HG02852 (cell line): ENCODE measurements around the gene INTS2.
A peak's percentile ranks its signal among the peaks of the same experiment; 100 is the strongest.
"Not testable (repeated sequence)": the region's sequence is repeated elsewhere in the genome, so short reads cannot be mapped to it uniquely, and the experiment has no call there.

ENCODE experiments used
- ATAC-seq: cut with Tn5 transposase; IDR thresholded peaks from one replicate; pipeline ENCODE4 v1.9.1; 2021; ENCODE audit warnings: mild to moderate bottlenecking, moderate library complexity; ENCODE audit not compliant: unreplicated experiment

INTS2 gene, protein sequence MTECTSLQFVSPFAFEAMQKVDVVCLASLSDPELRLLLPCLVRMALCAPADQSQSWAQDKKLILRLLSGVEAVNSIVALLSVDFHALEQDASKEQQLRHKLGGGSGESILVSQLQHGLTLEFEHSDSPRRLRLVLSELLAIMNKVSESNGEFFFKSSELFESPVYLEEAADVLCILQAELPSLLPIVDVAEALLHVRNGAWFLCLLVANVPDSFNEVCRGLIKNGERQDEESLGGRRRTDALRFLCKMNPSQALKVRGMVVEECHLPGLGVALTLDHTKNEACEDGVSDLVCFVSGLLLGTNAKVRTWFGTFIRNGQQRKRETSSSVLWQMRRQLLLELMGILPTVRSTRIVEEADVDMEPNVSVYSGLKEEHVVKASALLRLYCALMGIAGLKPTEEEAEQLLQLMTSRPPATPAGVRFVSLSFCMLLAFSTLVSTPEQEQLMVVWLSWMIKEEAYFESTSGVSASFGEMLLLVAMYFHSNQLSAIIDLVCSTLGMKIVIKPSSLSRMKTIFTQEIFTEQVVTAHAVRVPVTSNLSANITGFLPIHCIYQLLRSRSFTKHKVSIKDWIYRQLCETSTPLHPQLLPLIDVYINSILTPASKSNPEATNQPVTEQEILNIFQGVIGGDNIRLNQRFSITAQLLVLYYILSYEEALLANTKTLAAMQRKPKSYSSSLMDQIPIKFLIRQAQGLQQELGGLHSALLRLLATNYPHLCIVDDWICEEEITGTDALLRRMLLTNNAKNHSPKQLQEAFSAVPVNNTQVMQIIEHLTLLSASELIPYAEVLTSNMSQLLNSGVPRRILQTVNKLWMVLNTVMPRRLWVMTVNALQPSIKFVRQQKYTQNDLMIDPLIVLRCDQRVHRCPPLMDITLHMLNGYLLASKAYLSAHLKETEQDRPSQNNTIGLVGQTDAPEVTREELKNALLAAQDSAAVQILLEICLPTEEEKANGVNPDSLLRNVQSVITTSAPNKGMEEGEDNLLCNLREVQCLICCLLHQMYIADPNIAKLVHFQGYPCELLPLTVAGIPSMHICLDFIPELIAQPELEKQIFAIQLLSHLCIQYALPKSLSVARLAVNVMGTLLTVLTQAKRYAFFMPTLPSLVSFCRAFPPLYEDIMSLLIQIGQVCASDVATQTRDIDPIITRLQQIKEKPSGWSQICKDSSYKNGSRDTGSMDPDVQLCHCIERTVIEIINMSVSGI

DNA sequence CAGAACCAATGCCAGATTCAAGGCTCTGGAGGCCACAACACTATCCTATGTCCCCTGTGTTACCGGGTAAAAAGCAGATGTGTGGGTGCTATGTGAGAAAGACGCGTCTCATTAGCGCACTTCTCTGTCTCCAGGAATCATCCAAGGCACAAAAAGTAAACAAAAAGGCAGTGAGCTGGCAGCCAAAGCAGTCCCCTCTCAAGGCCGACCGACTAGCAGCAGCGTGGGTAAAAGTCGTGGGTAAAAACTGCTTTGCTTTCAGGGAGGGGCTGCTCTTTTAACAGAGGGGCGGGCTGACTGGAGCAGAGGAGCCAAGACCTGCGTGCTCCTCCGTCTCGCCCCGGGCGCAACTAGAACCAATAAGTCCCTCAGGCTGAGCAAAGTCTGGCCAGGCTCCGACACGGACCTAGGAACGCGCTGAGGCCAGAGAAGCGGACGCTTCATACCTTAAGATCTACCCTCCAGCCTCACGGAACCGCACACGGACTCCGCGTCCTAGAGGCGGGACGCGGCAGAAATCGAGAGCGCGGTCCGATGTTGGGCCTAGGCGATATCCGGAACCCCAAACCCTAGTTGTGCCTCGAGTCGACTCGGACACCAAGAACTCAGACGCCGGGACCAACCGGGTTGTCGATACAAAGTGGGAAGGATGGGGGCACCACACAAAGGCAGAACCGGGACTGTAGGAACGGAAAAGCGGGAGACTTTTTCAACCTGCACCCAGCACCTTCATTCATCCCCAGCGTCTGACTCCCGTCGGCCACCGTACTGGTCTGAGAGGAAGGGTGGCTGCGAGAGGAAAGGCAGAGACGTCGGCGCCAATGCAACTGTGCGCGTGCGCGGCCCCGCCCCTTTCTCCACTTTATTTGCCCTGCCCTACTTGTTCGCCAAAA lies at the start of gene INTS2:
Gene INTS2 (minus strand): TSS at position 775 of the 893 bp plus-strand sequence. CDS start 1,338 bp downstream, outside the sequence.
- ATAC-seq: peak; percentile 63

DNA sequence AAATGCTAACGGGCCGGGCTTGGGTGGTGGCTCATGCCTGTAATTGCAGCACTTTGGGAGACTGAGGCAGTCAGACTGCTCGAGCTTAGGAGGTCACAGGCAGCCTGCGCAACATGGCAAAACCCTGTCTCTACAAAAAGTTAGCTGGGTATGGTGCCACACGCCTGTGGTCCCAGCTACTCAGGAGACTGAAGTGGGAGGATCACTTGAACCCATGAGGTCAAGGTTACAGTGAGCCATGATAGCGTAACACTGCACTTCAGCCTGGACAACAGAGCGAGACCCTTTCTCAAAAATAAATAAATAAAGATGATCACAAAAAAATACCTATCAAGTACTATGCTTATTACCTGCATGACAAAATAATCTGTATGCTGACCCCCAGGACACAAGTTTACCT lies 46.3 kb upstream of the INTS2 start:
- ATAC-seq: no peak

DNA sequence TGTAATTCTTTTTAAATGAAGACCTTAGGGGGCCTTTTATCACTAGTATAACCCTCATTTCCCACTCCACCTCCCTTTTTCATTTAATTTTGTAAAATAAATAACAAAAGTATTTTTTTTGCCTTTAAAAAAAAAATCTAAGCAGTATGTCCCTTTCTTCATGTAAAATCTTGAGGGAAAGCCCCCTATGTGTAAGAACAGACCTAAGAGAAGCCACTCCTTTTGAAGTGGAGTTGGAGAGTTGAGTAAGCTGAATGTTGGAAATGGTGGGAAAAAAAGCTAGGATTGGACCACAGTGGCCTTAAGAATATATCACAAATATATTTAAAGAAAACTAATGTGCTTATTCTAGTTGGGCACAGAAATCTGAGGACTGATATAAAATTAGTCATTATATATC lies 44.5 kb upstream of the INTS2 start:
- no peak for ATAC-seq

- no peak for ATAC-seq
Measured at GRCh38 chr17:61970030-61970429, 42.2 kb upstream of the INTS2 start.

GRCh38 chr17:61968757-61969156 lies 41.0 kb upstream of the INTS2 start:
- ATAC-seq: no peak

DNA sequence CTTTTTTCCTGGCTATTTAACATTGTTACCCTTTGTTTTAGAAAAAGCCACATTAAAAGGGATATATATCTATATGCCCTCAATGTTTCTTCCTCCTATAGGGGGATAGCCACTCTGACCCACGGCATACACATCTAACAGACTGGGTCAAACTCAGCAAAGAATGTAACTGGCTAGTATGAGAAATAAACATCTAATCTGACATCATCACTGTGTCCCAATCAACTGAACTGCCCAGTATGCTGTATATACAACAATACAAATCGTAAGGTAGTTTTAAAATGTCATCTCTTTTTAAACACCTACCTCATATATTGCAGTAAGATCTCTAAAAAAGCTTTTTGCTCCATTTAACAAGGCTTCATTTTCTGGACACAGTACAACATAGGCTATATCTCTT lies 39.9 kb upstream of the INTS2 start:
- ATAC-seq: no peak

GRCh38 chr17:61966191-61966590 lies 38.4 kb upstream of the INTS2 start:
- no peak for ATAC-seq

DNA sequence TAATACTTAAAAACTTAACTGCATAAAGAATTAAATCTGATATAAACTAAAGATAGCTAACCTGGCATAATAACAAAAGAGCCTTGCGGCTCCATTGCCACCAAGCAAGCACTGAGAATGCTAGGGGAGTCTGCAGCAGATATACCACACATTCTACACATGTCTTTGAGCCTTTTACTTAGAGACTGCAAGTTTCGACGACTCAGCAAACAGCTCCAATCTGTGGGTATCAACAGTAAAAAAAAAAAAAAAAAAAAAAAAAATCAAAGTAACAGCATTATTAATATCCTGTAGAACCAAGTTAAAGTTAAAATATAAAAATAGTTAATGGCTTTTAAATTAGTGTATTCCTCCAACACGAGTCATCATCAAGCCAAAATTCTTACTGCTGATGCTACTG lies 27.8 kb upstream of the INTS2 start:
- no peak for ATAC-seq

- no peak for ATAC-seq
Measured at GRCh38 chr17:61947367-61948078, 19.7 kb upstream of the INTS2 start.

DNA sequence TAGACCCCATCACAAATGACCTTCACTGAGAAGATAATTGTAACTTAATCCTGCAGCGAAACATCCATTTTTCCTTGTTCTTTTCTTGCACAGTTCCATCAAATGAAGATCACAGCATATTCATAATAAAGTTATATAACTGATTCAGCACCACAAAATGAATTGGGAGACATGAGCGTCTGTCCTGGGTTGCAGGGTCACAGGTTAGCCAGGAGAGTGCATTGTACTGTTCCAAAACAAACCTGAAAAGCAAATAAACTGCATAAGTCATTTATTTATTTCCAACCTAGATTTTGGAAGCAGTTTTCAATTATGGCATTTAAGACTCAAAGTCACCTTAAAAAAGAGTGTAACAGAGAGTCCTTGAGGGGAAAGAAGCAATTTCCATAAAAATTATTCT lies 18.6 kb upstream of the INTS2 start:
- ATAC-seq: no peak

DNA sequence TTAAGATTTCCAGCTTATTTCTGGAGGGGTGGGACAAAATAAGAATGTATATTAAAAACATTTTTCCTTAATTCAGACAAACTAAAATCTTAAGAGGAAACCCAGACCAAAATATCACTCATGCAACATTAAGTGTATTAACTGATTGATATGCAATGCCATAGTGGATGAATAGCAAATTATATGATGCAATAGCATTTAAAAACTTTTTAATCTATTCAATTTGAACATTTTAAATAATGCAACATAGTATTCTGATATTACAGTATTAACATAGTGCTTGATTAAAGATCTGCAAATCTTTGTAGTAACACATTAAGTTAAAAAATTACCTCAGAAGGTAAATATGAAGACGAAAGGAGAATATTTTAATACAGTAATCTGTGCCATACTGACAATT lies 15.3 kb upstream of the INTS2 start:
- ATAC-seq: no peak

DNA sequence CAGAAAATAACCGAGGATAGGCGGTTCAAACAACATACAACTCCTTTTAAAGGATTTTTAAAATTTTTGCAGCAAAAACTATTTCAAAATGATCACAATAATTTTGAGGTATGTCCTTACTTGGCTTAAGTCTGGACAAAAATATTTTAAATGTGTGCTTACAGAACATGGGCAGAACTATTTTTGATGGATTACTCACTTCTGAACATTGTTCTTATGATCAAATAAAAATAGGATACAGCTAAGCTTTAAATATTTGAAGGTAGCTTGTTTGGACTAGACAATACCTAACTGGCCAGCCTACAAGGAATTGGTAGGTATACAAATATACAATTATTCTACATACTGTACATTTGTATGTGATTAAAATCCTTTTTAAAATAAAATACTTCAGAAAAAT lies 14.3 kb upstream of the INTS2 start:
- no peak for ATAC-seq

- ATAC-seq: no peak
Measured at GRCh38 chr17:61928101-61928436, 287 bp upstream of the INTS2 start.

- peak; percentile 8 for ATAC-seq
Measured at GRCh38 chr17:61926826-61927207, 965 bp downstream of the INTS2 start.

DNA sequence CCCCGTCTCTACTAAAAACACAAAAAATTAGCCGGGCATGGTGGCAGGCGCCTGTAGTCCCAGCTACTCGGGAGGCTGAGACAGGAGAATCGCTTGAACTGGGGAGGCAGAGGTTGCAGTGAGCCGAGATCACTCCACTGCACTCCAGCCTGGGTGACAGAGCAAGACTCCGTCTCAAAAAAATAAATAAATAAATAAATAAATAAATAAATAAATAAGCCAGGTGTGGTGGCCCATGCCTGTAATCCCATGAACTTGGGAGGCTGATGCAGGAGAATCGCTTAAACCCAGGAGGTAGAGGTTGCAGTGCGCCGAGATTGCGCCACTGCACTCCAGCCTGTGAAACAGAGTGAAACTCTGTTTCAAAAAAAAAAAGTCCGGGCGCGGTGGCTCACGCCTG lies 12.6 kb downstream of the INTS2 start:
- not testable (repeated sequence) for ATAC-seq

DNA sequence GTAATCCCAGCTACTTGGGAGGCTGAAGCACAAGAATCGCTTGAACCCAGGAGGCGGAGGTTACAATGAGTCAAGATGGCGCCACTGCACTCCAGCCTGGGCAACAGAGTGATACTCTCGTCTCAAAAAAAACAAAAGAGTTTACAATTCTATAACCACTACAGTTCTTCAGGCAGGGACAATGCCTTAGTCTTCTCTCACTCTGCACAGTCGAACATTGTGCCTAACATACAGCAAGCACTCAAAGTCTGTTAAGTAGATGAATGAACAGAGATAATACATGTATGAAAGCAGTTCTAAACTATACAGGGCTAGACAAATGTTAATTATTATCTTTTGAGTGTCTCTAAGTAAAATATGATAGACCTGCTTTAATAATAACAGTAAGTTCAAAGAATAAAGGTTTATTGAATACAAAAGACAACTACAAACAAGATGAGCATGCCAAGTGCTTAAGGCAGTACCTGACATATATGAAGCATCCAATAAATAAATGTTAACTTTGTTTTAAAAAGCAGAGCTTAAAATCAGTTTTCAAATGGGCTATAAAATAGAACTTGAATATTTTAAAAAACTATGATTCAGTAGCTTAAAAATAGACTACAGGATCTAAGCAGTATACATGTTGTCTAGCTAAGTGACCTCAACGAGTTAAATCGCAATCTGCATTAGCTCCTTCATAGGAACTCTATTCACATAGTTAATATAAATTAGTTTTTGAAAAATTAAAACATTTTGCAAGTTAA lies 19.3 kb downstream of the INTS2 start:
- no peak for ATAC-seq

DNA sequence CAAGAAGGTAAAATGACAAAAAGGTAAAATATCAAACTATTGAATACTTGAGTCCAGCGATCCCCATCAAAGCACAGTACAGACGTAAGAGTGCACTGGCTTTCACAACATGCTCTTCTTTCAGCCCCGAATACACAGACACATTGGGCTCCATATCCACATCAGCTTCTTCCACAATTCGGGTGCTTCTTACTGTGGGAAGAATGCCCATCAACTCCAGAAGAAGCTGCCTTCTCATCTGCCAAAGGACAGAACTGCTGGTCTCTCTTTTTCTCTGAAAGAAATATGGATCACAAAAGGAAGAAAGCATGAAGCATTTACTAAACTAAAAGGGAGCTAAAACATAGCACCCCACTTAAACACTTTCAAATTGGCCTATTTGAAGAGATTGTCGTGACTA lies 20.4 kb downstream of the INTS2 start:
- ATAC-seq: no peak

DNA sequence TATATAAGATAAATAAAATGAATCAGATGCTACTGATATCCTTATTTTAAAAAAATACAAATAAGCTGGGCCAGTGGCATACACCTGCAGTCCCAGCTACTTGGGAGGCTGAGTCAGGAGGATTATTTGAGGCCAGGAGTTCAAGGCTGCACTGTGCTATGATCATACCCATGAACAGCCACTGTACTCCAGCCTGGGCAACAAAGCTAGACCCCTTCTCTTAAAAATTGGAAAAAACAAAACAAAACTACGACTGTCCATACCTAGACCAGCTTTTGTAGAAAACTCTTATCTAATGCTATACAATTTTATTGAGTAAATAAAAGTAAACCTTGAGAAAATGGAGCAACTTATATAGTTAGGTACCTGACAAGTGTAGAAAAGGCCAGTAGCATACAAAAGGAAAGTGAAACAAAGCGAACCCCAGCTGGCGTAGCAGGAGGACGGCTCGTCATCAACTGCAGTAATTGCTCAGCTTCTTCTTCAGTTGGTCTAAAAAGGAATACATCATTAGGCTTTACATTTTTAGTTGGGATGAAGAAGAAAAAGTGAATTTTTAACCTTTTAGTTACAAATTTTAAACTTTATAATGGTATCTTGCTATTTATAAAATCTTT lies 23.6 kb downstream of the INTS2 start:
- peak; percentile 80 for ATAC-seq

- ATAC-seq: no peak
Measured at GRCh38 chr17:61903251-61903650, 24.5 kb downstream of the INTS2 start.
